Right lobe of liver (tissue), 4 donors: ENCODE data around the gene GMDS.

Experiments used
- CTCF ChIP-seq, 4 donors: fragments of 200-600 bp in 3 of 4; fragments of 450-650 bp in 1 of 4; IDR thresholded peaks; one replicate each; pipeline versions ENCODE4 v1.5.1 to v1.8.0; 2016 to 2022; ENCODE audit warnings: antibody characterized with exemption in 4 of 4, mild to moderate bottlenecking in 2 of 4
- POLR2A ChIP-seq: fragments of 450-650 bp; IDR thresholded peaks from one replicate; pipeline ENCODE4 v1.6.1; 2017; ENCODE audit warnings: antibody characterized with exemption, mild to moderate bottlenecking
- donor health status: DM: no; HTN: no; CAD: no.
- donor health status: DM: no; HTN: no; CAD: no.
- donor health status: DM: no; HTN: yes; CAD: no.

- TF ChIP-seq CTCF (IDR thresholded peaks at IDR 0.05) (no peak), POLR2A (no peak)
Measured at GRCh38 chr6:2073476-2073875, 171.9 kb downstream of the GMDS start.
